Skin epidermis (tissue), 12 donors: ENCODE data around the gene ZC3HAV1.
A peak's percentile ranks its signal among the peaks of the same experiment; 100 is the strongest.
"Not testable (repeated sequence)": the region's sequence is repeated elsewhere in the genome, so short reads cannot be mapped to it uniquely, and the experiment has no call there.

Experiments
- H3K27ac ChIP-seq, 21 experiments: fragments of 200-600 bp; sonication (generic) in 11 of 21; one replicate each; pipeline ENCODE4 v1.5.0; 2020; ENCODE audit warnings: mild to moderate bottlenecking in 3 of 21, inconsistent platforms in 2 of 21, moderate library complexity in 2 of 21
- H3K4me3 ChIP-seq, 7 experiments: fragments of 200-600 bp; sonication (generic) in 2 of 7; one replicate each; pipeline ENCODE4 v1.5.0; 2020; ENCODE audit warnings: inconsistent platforms in 2 of 7, mild to moderate bottlenecking in 2 of 7, moderate library complexity in 1 of 7

ZC3HAV1 gene

DNA sequence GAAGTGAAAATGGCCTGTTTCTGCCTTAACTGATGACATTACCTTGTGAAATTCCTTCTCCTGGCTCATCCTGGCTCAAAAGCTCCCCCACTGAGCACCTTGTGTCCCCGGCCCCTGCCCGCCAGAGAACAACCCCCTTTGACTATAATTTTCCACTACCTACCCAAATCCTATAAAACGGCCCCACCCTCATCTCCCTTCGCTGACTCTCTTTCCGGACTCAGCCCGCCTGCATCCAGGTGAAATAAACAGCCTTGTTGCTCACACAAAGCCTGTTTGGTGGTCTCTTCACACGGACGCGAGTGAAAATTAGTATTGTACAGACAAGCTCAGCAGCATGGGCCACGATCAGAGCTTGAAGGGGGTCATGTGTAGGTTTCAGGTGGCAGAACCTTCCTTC lies 16.0 kb downstream of the ZC3HAV1 start:
- H3K27ac ChIP-seq = peak overlapping the region in 9 of 21 experiments; percentile 5 to 86 (median 71)
- H3K4me3 ChIP-seq = not testable (repeated sequence)

DNA sequence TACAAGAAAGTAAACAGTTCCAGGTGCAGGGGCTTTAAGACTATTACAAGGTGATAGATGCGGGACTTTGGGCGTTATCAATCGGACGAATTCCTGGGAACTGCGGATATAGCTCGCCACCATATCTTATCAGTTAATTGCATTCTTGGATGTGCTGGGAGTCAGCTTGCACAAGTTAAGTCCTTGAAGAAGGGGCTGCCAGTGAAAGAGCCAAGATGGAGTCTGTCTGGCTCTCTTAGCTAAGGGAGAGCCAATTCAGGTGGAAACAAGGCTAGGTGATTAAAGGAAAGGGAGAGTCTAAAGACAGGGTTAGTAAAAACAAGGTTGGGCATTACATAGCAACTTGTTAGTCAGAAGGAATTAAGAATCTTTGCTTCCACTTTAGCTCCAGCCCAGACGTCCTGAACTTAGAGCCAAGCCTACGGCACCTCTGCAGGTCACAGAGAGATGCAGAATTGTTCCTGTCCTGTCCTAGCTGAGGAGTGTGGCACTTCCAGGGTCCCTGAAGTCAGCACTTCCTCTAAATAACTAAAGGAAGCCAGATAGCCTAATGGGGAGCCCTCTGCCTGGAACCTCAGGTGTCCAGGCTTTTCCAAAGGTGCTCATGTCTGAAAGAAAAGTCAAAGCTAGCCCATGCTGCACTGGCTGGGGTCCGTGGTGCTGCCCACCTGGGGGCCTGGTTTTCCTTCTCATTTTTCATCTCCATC lies 17.3 kb downstream of the ZC3HAV1 start:
- H3K27ac ChIP-seq = peak overlapping the region in 4 of 21 experiments; percentile 1 to 84 (median 42)
- no peak overlapping the region for H3K4me3 ChIP-seq

DNA sequence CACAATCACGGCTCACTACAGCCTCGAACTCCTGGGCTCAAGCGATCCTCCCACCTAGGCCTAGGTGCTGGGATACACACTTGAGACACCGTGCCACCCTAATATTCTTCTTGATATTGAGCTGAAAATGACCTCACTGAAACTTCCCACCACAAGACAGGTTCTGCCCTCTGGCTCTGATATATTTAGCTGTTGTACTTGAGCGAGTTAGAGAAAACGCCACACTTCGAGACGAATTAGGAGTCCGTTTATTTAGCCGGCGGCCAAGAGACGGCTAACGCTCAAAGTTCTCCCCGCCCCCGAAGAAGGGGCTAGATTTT lies 17.9 kb downstream of the ZC3HAV1 start:
- H3K4me3 ChIP-seq = no peak overlapping the region
- H3K27ac ChIP-seq = peak overlapping the region in 2 of 21 experiments; percentile 37 to 39

DNA sequence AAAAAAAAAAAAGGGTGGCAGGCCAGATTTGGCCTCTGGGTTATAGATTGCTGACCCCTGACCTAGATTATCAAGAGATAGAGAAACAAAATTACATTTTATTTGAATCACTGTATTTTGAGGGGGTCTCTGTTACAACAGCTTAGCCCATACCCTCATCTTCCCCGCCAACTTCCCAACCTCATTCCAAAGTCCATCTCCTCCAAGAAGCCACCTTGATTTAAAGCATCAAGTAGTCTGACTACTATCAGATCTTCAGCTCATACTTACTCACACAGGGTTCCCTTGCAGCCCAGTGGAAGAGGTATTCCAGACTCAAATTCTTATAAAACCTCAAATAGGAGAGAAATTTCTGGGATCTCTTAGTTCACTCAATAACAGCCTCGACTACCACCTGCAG lies 20.4 kb downstream of the ZC3HAV1 start:
- Histone ChIP-seq H3K27ac (no peak overlapping the region), H3K4me3 (no peak overlapping the region)

DNA sequence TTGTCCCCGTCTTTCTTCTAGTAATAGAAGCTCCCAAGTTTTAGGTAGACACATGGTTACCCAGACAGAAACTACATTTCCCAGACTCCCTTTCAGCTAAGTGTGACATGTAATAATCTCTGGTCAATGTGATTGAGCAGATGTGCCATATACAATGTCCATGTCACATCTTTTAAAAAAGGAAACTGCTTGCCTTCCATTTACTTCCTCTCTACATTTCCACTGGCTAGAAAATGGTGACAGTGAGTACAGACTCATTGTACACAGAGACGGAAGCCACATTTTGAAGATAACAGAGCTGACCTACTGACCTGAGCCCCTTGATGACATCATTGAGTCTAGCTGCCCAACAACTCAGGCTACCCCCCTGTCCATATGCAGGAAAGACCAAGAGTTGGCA lies 21.3 kb downstream of the ZC3HAV1 start:
- H3K27ac ChIP-seq = no peak overlapping the region
- no peak overlapping the region for H3K4me3 ChIP-seq

DNA sequence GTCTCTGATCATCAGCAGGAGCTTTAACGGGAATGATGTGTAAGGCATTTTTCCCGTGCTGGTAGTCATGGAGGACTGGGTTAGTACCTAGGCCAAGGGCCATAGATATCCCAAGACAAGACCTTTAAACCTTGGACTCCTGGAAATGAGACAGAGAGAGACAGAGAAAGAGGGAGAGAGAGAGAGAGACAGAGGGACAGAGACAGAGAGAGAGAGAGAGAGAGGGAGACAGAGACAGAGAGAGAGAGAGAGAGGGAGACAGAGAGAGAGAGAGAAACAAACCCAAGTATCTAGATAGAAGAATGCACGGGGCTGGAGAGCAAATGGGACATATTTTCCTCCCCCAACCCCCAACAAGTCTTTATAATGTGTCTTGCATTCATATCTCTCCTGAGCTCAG lies 22.3 kb downstream of the ZC3HAV1 start:
- Histone ChIP-seq H3K4me3 (no peak overlapping the region), H3K27ac (no peak overlapping the region)

DNA sequence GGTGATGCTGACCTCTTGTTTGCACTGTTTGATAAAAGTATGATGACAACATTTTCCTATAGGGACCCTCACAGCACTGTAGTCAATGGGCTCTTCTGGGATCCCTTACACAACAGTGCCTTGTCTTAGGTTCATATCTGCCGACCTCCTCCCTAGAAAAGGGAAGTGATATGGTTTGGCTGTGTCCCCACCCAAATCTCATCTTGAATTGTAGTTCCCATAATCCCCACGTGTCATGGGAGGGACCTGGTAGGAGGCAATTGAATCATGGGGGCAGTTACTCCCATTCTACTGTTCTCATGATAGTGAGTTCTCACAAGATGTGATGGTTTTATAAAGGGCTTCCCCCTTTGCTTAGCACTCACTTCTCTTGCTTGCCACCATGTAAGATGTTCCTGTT lies 23.1 kb downstream of the ZC3HAV1 start:
- H3K4me3 ChIP-seq = no peak overlapping the region
- H3K27ac ChIP-seq = no peak overlapping the region

DNA sequence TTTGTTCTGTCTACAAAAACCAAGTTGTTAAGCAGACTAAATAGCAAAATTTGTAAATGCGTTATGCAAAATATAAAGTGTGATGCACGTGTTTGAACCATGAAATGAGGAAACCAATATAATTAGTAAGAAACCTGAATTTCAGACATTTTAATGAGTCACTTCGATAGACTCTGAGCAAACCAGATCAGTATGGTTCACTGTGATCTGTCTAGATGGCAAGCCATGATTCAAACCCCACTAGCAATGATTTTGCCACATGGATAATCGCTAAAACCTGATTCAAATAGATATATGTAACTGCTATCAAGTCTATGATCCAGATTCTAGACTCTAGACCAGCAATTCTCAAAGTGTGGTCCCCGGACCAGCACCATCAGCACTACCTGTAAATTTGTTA lies 24.8 kb downstream of the ZC3HAV1 start:
- no peak overlapping the region for H3K27ac ChIP-seq
- H3K4me3 ChIP-seq = no peak overlapping the region

DNA sequence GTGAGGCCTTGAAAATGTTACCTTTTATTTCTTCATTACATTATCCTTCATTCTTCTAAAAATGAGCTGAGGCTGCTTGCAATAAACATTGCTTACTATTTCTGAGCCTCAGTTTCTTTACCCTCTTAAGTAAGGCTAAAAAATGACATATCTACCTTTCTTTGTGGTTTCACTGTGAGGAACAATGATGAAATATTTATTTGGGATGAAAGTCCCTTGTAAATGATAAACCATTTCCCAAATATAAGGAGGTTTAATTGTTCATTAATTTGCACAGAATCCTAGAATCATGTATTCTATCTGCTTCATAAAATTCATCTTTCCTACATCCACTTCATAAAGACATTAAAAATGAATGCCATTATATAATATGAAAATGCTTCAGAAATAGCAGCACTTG lies 27.9 kb downstream of the ZC3HAV1 start:
- H3K4me3 ChIP-seq = no peak overlapping the region
- peak overlapping the region in 1 of 21 experiments; percentile 6 for H3K27ac ChIP-seq

DNA sequence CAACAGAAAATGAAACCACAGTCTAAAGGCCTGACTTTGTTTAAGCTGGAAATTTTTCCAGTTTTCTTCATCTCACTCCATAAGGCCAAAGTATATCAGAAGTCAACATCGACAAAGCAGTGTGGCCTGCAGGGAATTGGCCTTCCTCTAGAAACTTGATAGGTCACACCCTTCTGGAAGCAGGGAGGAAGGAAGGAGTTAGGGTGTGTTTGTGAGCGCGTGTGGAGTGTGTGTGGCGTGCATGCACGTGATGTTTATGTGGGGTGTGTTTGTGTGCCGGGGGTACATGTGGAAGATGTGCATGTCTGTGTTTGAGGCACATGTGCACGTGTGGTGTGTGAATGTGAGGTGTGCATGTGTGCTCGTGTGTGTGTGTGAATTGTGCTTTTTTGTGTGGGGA lies 28.6 kb downstream of the ZC3HAV1 start:
- Histone ChIP-seq H3K4me3 (no peak overlapping the region), H3K27ac (peak overlapping the region in 3 of 21 experiments; percentile 6 to 31 (median 31))

DNA sequence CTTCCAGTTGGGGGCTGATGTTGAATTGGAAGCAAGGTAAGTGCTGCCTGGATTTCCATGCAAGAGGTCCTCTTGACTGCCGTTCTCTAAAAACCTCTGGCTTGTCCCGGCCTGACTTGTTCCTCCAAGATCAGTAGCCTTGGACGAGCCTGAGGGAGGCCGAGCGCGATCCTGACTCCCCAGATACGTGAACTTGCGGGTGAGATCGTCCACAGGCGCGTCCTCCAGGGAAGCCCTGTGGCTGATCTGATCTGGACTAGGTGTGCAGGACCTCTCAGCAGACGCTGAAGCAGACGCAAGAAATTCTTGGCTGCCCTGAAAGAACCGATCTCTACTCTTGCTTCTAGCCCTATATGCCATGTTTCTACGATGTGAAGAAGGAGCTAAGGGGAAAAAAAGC lies 29.7 kb downstream of the ZC3HAV1 start:
- peak overlapping the region in 1 of 21 experiments; percentile 16 for H3K27ac ChIP-seq

DNA sequence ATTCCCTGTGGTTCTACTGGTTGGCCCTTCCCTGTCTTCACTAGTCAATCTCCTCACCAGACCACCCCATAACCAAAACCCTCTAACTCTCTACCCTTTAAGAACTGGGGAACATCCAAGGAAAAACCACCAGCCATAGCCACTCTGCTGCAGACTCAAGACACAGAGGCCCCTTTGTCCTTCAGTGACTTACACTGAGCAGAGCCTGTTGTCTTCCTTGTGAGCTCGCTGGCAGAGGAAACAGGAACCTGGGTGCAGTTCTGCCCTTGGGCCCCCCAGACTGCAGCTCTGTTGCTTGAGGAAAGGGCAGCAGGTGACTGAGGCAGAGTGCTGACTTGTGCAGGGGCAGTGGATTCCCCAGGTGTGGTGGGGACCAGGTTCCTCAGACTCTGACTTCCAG lies 30.6 kb downstream of the ZC3HAV1 start:
- Histone ChIP-seq H3K4me3 (no peak overlapping the region), H3K27ac (no peak overlapping the region)

More for the DNA sequence above, 29.7 kb downstream of the ZC3HAV1 start:
- H3K4me3 ChIP-seq = no peak overlapping the region

DNA sequence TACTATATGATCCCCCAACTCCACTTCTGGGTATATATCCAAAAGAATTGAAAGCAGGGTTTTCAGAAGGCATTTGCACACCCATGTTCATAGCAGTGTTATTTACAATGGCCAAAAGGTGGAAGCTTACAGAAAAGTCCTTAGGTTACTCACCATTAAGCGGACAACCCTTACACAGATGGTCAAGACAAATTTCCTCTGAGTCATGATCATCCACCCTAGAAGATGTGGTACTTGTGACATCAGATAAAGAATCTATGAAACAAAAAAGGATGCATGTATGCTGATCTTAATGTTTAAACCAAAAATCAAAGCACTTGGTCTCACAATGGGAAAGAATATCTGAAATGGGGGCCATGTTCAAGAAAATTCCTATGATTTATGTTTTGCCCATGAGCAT lies 31.1 kb downstream of the ZC3HAV1 start:
- H3K27ac ChIP-seq = no peak overlapping the region
- H3K4me3 ChIP-seq = no peak overlapping the region

DNA sequence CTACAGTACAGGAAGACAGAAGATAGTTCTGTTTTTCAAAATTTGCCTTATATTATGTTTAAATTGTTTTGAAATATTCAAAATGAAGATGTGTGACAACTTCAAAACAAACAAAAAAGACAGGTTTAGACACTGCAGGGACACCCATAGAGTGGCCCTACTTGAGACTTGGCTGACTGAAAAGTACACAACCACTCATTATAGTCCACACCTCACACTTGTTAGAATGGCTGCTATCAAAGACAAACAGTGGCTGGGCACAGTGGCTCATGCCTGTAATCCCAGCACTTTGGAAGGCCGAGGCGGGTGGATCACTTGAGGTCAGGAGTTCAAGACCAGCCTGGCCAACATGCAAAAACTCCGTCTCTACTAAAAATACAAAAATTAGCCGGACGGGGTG lies 31.8 kb downstream of the ZC3HAV1 start:
- peak overlapping the region in 1 of 21 experiments; percentile 12 for H3K27ac ChIP-seq
- H3K4me3 ChIP-seq = not testable (repeated sequence)

DNA sequence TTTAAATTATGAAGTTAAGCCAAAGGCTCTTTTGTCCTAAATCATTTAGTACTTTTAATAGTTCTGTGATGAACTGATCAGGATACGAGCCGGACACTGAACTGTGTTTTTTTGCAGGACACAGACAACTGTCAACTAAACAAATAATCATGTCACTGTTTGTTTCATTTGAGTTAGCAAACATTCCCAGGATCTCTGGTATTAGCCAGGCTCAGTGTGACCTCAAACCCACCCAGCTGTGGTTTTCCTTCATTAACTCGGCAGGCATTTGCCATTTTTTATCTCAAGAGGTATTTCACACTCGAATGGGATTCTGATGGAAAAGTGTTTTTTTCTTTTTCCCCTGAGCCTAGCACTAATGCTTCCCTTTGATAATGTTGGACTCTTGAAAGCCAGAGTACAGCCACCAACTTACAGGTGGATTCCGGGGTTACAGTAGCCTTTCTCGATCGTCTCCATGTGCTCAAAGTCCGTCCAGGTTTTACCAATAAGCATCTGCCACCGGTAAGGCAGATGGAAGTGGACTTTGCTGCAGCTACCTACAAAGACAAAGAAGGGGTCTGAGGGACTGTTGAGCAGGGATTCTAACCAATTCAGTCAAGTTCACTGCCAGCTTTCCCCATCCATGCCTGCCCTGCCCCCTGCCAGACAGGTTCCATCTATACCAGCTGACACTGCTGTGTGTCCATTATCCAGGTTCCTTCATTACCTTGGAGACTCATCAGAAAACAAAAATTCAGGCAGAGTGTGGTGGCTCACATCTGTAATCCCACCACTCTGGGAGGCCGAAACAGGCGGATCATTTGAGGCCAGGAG lies 33.4 kb downstream of the ZC3HAV1 start:
- H3K27ac ChIP-seq = no peak overlapping the region
- no peak overlapping the region for H3K4me3 ChIP-seq

DNA sequence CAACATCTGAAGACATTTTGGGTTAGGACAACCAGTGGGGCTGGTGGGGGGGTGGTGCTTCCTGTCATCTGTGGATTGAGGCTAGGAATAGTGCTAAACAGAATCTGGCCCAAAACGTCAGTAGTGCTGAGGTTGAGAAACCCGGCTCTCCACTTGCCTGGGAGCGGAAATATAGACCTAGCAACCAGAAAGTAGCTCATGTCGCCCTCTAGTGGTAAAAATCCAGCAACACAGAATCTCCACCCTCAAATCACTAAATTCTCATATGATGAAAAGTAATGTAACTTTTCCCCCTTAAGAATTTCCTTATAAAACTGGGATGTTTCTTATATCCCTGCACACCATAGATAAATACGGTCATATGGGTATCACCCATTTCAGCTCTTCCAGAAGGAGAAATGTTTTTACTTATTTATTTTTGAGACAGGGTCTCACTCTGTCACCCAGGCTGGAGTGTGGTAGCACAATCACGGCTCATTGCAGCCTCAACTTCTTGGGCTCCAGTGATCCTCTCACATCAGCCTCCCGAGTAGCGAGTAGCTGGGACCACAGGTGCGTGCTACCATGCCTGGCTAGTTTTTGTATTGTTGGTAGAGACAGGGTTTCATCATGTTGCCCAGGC lies 34.4 kb downstream of the ZC3HAV1 start:
- Histone ChIP-seq H3K4me3 (no peak overlapping the region), H3K27ac (peak overlapping the region in 3 of 21 experiments; percentile 16 to 52 (median 26))

DNA sequence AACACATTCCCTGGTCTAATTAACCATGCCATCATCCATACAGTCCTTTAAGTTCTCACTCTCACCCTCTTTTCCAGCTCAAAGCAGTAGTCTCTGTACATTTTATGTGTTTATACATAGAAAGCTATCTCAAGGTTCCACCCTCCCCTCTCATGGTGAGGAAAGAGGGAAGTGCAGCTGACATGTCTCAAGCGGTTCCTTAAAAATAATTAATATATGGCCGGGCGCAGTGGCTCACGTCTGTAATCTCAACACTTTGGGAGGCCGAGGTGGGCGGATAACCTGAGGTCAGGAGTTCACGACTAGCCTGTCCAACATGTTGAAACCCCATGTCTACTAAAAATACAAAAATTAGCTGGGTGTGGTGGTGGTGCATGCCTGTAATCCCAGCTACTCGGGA lies 36.7 kb downstream of the ZC3HAV1 start:
- Histone ChIP-seq H3K27ac (no peak overlapping the region), H3K4me3 (no peak overlapping the region)

DNA sequence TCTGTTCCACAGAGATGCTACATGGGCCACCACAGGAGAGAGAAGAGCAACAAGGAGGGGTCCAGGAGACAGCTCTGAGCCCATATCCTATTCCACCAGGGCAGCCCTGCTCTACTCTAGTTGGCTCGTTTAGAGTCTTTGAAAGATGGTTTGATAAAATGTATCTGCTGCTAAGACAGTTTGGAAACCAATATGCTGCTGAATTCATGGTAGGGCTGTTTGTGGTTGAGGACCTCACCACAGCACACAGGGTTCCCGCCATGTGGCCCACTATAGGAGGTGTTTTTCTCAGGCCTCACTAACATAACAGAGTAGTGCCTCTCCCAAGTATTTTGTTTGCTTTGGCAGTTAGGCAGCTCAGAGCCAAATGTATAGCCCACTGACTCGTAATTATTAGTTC lies 37.8 kb downstream of the ZC3HAV1 start:
- Histone ChIP-seq H3K27ac (no peak overlapping the region), H3K4me3 (no peak overlapping the region)

DNA sequence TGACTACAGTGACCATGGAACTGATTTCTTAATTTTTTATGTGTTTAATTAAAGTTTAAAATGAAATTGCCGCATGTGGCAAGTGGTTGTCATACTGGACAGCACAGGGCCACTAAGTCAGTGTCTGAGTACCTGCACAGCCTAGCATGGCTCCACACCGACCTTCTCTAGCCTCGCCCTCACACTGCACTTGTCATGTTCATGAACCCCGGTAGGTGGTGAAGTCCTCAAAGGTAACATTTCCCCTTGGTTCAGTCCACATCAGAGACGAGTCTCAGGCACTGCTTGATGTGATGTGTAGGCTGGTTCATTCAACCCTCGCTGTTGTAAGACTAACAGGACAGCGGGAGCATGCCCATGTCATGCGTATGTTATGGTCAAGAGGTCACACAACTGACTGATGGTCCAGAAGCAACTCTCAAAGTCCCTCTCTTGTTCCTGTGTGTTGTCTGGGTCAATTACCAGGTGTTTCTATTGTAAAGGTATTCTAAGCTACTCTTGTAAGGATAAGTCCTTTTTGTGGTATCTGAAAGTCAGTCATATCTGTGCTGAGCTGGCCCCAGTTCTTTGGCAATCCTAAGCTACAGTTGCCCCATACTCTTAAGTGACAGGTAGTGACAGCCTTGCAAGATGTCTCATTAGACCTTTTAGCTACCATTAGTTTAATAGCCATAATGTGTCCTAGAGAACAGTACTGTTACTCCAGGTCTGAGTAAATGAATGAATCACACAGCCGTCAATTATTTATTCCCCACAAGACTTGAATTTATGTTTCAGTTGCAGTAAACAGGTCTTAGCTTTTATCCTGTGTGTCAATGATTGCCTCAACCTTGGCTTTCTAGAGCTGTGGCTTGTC lies 40.7 kb downstream of the ZC3HAV1 start:
- Histone ChIP-seq H3K4me3 (no peak overlapping the region), H3K27ac (no peak overlapping the region)

DNA sequence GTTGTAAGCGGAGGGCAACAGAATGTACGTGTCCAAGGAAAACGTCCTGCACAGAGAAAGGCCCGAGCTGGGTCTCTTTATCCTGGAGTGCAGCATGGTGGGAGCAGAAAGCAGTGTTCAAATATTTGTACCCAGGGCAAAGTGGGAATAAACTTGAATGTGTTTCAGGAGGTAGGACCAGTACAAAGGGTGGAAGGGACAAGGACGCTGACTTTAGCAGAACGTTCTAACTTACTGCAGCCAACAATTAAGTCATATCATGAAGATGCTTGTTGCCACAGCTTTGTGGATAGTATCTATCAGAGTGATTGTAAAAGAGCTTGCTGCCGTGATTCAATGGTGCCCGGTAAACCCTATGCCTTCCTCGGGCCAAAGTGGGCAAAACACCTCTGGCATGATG lies 43.2 kb downstream of the ZC3HAV1 start:
- no peak overlapping the region for H3K4me3 ChIP-seq
- no peak overlapping the region for H3K27ac ChIP-seq
